Kidney (tissue), 14 donors: Measurements from ENCODE around the gene C1QC. TPM values are rescaled to one million over a fixed set of nuclear protein-coding genes. Genes with fewer than 3 reads are reported as not detected.

Experiments
- DNase-seq, 5 donors: peaks; one replicate each; pipeline ENCODE4 v3.0.0-alpha.2; 2013 to 2020
- FAIRE-seq: peaks from 2 replicates; lab custom pipeline; 2012; peaks lifted over from hg19 to GRCh38; lab: Jason Lieb, UNC
- H3K27ac ChIP-seq, 2 donors: one replicate each; pipeline ENCODE4 v1.7.0; 2013; ENCODE audit warnings: low read depth in 2 of 2, low read length in 2 of 2, inconsistent platforms in 1 of 2
- H3K27me3 ChIP-seq: one replicate; pipeline ENCODE4 v1.7.1; 2013; ENCODE audit warnings: low read length, inconsistent platforms; ENCODE audit not compliant: control insufficient read depth, insufficient read depth
- H3K36me3 ChIP-seq, 3 donors: one replicate each; pipeline versions ENCODE4 v1.7.0 to v1.7.1; 2013; ENCODE audit warnings: low read length in 3 of 3, control low read depth in 1 of 3, inconsistent platforms in 1 of 3; ENCODE audit not compliant: insufficient read depth in 3 of 3, control insufficient read depth in 2 of 3
- H3K4me1 ChIP-seq, 3 donors: one replicate each; pipeline versions ENCODE4 v1.7.0 to v1.7.1; 2013; ENCODE audit warnings: low read length in 3 of 3, inconsistent platforms in 1 of 3, low read depth in 1 of 3; ENCODE audit not compliant: control insufficient read depth in 2 of 3, insufficient read depth in 2 of 3
- H3K4me3 ChIP-seq, 3 donors: one replicate each; pipeline versions ENCODE4 v1.7.0 to v1.8.1; 2013; ENCODE audit warnings: low read length in 3 of 3, control low read depth in 1 of 3, inconsistent platforms in 1 of 3
- H3K9ac ChIP-seq, 3 donors: one replicate each; pipeline versions ENCODE4 v1.7.0 to v1.7.1; 2013; ENCODE audit warnings: low read length in 3 of 3, control low read depth in 1 of 3, inconsistent platforms in 1 of 3
- H3K9me3 ChIP-seq, 3 donors: one replicate each; pipeline versions ENCODE4 v1.7.0 to v1.7.1; 2013; ENCODE audit warnings: low read length in 3 of 3, control low read depth in 1 of 3, inconsistent platforms in 1 of 3; ENCODE audit not compliant: control insufficient read depth in 2 of 3, insufficient read depth in 1 of 3
- intact Hi-C: fragments of 100-400 bp; cut with DNase I; formaldehyde crosslinking; loops from one replicate; pipeline ENCODE4 v1.11.1; 2022
- polyA plus RNA-seq: library from polyadenylated mRNA; stranded (reverse); fragments of 350-450 nt; fragmentation: Illumina TruSeq; extraction: RNeasy Lipid Tissue Mini Kit (QIAGEN cat#74804); gene quantifications from one replicate; pipeline ENCODE4 v1.2.3, GENCODE V29; 2014; ENCODE audit warnings: low read depth, low replicate concordance; ENCODE audit not compliant: insufficient read depth
- total RNA-seq: library from RNA; stranded (reverse); fragmentation: NEBNext Ultra II Directional; extraction: Animal tissue kit (Norgen Biotek cat#: 25700); gene quantifications from one replicate; pipeline ENCODE4 v1.2.1, GENCODE V29; 2021
- TF ChIP-seq, protein P1 (sequence below): IDR thresholded peaks from 3 replicates; pipeline ENCODE4 v1.5.1; 2012; ENCODE audit warnings: mild to moderate bottlenecking, moderate library complexity, borderline replicate concordance; ENCODE audit not compliant: insufficient read depth; ENCODE audit errors: extremely low read depth
- donor health status: control.
- donor health status: control.
- donor health status: control.
- donor health status: control.
- donor health status: control.
- donor health status: DM: yes; HTN: yes; CAD: no.
- donor health status: Normal renal cell carcinoma (clear cell type).

The C1QC gene
- total and polyA plus RNA-seq, 2 donors from 2014 or later, result 57.4 to 287 TPM

DNA sequence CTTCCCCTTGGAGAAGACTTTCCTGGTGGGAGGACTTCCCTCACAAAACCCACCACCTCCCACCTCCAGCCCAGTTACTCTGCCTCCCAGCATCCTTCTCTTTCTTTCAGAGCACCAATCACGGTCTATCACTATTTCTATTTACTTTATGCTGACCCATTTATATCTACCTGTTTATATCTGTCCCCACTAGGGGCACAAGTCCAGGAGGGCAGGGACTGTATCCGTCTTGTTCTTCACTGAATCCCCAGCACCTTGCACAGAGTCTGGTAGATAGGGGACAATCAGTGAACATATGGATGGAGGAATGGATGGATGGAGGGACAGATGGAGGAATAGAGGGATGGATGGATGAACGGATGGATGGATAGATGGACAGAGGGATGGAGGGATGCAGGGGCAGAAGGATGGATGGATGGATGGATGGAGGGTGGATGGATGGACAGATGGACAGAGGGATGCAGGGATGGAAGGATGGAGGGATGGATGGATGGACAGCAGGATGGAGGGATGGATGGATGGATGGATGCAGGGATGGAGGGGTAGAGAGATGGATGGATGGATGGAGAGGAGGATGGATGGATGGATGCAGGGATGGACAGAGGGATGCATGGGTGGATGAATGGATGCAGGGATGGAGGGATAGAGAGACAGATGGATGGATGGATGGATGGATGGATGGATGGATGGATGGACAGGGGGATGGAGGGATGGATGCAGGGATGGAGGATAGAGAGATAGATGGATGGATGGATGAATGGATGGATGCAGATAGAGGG is 15.1 kb downstream of the C1QC start:
- H3K36me3 ChIP-seq, result no peaks in the 10 kb centered on the region
- H3K4me1 ChIP-seq, result no peaks in the 10 kb centered on the region
- H3K9me3 ChIP-seq, result no peaks in the 10 kb centered on the region
- intact Hi-C loops, result no loop called here
- H3K27ac ChIP-seq, result no peak overlapping the region
- H3K27me3 ChIP-seq, result peaks cover 3% of the 10 kb centered on the region
- TF ChIP-seq, protein P1, sequence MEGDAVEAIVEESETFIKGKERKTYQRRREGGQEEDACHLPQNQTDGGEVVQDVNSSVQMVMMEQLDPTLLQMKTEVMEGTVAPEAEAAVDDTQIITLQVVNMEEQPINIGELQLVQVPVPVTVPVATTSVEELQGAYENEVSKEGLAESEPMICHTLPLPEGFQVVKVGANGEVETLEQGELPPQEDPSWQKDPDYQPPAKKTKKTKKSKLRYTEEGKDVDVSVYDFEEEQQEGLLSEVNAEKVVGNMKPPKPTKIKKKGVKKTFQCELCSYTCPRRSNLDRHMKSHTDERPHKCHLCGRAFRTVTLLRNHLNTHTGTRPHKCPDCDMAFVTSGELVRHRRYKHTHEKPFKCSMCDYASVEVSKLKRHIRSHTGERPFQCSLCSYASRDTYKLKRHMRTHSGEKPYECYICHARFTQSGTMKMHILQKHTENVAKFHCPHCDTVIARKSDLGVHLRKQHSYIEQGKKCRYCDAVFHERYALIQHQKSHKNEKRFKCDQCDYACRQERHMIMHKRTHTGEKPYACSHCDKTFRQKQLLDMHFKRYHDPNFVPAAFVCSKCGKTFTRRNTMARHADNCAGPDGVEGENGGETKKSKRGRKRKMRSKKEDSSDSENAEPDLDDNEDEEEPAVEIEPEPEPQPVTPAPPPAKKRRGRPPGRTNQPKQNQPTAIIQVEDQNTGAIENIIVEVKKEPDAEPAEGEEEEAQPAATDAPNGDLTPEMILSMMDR, result no peak
- DNase-seq, result no peak
- no peak overlapping the region for H3K4me3 ChIP-seq
- no peak overlapping the region for H3K9ac ChIP-seq
- FAIRE-seq, result no peak

DNA sequence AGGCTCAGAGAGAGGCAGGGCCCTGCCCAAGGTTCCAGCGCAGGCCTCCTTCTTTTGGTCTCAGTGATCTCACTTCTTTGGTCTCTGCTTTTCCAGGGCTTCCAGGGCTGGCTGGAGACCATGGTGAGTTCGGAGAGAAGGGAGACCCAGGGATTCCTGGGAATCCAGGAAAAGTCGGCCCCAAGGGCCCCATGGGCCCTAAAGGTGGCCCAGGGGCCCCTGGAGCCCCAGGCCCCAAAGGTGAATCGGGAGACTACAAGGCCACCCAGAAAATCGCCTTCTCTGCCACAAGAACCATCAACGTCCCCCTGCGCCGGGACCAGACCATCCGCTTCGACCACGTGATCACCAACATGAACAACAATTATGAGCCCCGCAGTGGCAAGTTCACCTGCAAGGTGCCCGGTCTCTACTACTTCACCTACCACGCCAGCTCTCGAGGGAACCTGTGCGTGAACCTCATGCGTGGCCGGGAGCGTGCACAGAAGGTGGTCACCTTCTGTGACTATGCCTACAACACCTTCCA is 17.3 kb downstream of the C1QC start:
- H3K27me3 ChIP-seq, result no peaks in the 10 kb centered on the region
- H3K27ac ChIP-seq, result no peak overlapping the region
- TF ChIP-seq, protein P1, result no peak
- H3K4me3 ChIP-seq, result no peak overlapping the region
- intact Hi-C loops, result no loop called here
- no peaks in the 10 kb centered on the region for H3K36me3 ChIP-seq
- no peaks in the 10 kb centered on the region for H3K9me3 ChIP-seq
- DNase-seq, result no peak
- no peaks in the 10 kb centered on the region for H3K4me1 ChIP-seq
- no peak for FAIRE-seq
- no peak overlapping the region for H3K9ac ChIP-seq

DNA sequence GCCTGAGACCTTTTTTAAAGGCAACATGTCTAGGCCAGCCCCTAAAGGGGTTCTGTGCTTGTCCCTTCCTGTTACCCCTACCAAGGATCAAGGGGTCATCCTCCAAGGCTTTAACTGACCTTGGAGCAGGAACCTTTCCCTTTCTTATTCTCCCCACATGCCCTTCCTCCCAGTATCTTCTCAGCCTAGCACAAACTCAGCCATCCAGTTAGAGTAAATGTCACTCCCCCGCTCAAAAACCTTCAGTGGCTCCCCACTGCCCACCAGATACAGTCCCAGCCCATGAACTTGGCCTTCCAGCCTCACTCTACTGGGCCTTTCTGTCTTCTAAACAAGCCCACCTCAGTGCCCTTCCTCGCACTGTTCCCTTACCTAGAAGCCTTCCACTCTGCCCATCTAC is 18.4 kb downstream of the C1QC start:
- Histone ChIP-seq H3K9ac (no peak overlapping the region), H3K36me3 (no peaks in the 10 kb centered on the region), H3K27ac (no peak overlapping the region), H3K27me3 (no peaks in the 10 kb centered on the region), H3K4me1 (no peaks in the 10 kb centered on the region), H3K9me3 (no peaks in the 10 kb centered on the region), H3K4me3 (no peak overlapping the region)
- intact Hi-C loops, result no loop called here
- TF ChIP-seq, protein P1, result no peak
- DNase-seq, result no peak
- no peak for FAIRE-seq

DNA sequence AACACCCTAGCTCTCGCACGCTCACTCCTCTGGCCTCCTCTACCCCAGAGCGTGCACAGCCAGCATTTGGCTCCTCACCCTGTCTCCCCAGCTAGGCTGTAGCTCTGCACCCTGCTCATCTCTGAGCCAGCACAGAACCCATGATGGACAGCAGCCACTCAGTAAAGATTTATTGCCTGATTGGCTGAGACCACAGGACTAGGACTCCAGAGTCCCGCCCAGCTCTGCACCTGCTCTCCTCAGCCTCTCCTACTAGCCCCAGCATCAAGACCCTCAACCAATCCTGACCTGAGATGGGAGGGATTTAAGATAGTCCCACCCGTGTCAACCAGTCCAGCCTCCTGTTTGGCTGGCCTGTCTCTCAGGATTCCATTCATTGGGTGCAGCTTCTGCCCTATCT is 18.9 kb downstream of the C1QC start:
- H3K9me3 ChIP-seq, result no peaks in the 10 kb centered on the region
- no peak overlapping the region for H3K27ac ChIP-seq
- no peak overlapping the region for H3K9ac ChIP-seq
- no peak for FAIRE-seq
- H3K27me3 ChIP-seq, result no peaks in the 10 kb centered on the region
- no peak overlapping the region for H3K4me3 ChIP-seq
- intact Hi-C loops, result no loop called here
- no peak for DNase-seq
- H3K36me3 ChIP-seq, result no peaks in the 10 kb centered on the region
- no peaks in the 10 kb centered on the region for H3K4me1 ChIP-seq
- TF ChIP-seq, protein P1, result no peak
